Stomach smooth muscle (tissue), 2 donors: ENCODE data around the gene PUS7.
"Not testable (repeated sequence)": the region's sequence is repeated elsewhere in the genome, so short reads cannot be mapped to it uniquely, and the experiment has no call there.

Source experiments
- H3K27ac ChIP-seq: one replicate; pipeline ENCODE4 v1.7.0; 2013; ENCODE audit warnings: mild to moderate bottlenecking, low read length, inconsistent platforms
- H3K27me3 ChIP-seq, 2 donors: one replicate each; pipeline ENCODE4 v1.7.0; 2013; ENCODE audit warnings: low read length in 2 of 2; ENCODE audit not compliant: insufficient read depth in 2 of 2, control insufficient read depth in 1 of 2
- H3K36me3 ChIP-seq, 2 donors: one replicate each; pipeline ENCODE4 v1.7.0; 2013; ENCODE audit warnings: low read length in 2 of 2; ENCODE audit not compliant: control insufficient read depth in 2 of 2, insufficient read depth in 2 of 2
- H3K4me1 ChIP-seq: one replicate; pipeline ENCODE4 v1.7.0; 2013; ENCODE audit warnings: low read length; ENCODE audit not compliant: control insufficient read depth, insufficient read depth
- H3K4me3 ChIP-seq, 2 donors: one replicate each; pipeline ENCODE4 v1.7.0; 2013; ENCODE audit warnings: low read length in 2 of 2
- H3K9ac ChIP-seq, 2 donors: one replicate each; pipeline ENCODE4 v1.7.0; 2013; ENCODE audit warnings: low read length in 2 of 2, mild to moderate bottlenecking in 1 of 2
- H3K9me3 ChIP-seq, 2 donors: one replicate each; pipeline ENCODE4 v1.7.0; 2013; ENCODE audit warnings: low read length in 2 of 2; ENCODE audit not compliant: control insufficient read depth in 2 of 2
- donor health status: healthy.
- donor health status: Pancreatic carcinoma.

PUS7 gene

DNA sequence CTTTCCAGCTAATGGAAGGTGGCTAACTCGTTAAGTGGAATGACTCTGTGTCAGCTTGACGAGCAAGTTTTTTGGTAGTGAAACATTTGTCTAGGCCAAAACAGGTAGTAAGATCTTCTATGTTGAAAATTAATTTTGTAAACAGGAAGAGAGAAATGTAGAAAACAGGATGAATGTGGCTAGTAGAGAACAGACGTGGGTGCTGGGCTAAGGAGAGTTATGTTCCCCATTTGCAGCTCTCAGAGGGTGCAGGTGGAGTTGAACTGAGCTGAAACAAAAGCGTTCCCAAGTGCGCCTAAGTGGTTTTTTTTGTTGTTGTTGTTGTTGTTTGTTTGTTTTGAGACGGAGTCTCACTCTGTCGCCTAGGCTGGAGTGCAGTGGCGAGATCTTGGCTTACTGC lies 73.9 kb downstream of the PUS7 start:
- H3K4me1 ChIP-seq: no peaks in the 10 kb centered on the region
- H3K9me3 ChIP-seq: no peaks in the 10 kb centered on the region
- no peaks in the 10 kb centered on the region for H3K36me3 ChIP-seq
- H3K27me3 ChIP-seq: no peaks in the 10 kb centered on the region
- H3K9ac ChIP-seq: no peak overlapping the region
- H3K27ac ChIP-seq: no peak overlapping the region
- no peak overlapping the region for H3K4me3 ChIP-seq

DNA sequence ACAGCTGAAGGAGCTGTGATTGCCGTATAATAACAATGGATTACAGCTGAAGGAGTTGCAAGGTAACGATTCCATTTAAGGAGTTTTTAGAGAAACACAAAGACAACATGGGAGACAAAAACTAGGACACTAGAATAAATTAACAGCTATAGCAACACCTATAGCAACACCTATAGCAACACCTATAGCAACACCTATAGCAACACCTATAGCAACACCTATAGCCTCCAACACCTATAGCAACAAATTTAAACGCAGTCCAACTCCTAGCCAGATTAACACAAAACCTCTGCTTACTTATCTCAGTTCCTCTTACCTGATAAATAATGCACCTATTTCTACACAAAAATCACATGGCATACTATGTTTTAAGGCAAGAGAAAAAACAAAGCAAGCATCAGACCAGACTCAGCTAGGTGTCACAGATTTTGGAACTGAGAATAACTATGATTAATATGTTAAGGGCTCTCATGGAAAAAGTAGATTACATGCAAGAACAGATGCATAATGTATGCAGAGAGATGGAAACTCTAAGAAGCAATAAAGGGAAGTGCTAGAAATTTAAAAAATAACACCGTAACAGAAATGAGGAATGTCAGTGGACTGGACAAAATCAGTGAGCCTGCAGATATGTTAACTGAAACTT lies 77.6 kb downstream of the PUS7 start:
- no peak overlapping the region for H3K27ac ChIP-seq
- no peaks in the 10 kb centered on the region for H3K27me3 ChIP-seq
- no peak overlapping the region for H3K9ac ChIP-seq
- no peaks in the 10 kb centered on the region for H3K36me3 ChIP-seq
- no peaks in the 10 kb centered on the region for H3K9me3 ChIP-seq
- H3K4me1 ChIP-seq: no peaks in the 10 kb centered on the region
- H3K4me3 ChIP-seq: no peak overlapping the region

DNA sequence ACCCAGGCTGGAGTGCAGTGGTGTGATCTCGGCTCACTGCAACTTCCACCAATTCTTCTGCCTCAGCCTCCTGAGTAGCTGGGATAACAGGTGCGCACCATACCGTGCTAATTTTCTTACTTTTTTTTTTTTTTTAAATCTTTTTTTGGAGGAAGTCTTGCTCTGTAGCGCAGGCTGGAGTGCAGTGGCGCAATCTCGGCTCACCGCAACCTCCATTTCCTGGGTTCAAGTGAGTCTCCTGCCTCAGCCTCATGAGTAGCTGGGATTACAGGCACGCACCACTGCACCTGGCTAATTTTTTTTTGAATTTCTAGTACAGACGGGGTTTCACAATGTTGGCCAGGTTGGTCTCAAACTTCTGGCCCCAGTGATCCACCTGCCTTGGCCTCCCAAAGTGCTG lies 79.9 kb downstream of the PUS7 start:
- H3K27me3 ChIP-seq, H3K9me3 ChIP-seq, H3K36me3 ChIP-seq, H3K9ac ChIP-seq, H3K4me1 ChIP-seq, H3K4me3 ChIP-seq, H3K27ac ChIP-seq: not testable (repeated sequence)

DNA sequence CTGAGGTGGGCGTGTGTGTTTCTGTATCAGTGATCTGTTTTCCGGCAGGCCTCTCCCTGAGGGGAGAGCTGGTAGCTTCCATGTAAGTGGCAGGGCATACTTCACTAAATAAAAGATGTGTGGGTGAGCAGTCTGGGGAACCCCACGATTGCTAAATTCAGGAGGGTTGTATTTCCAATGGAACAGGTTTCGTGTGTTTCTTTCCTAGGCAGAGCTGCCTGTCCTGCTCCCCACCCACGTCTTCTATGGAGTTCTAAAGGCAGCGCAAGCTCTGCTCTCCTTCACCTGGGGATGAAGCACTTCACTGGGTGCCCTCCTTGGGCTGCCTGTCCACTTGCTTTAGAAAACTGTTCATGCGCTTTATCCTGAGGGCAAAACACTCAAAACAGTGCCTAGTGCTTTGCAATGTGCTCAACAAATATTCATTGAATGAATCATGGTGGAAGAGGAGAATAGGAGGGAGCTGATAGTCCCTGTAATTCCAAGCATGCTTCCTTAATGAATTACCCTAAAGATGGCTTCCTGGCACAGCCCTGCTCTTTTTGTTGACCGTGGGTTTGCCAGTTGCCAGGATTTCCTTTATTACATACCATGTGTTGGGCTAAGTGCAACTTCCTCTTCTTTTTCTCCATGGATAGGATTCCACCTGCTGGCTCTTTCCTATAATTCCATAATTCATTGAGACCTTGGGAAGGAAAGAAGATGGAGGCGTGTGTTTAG lies 82.7 kb downstream of the PUS7 start:
- H3K9me3 ChIP-seq: no peaks in the 10 kb centered on the region
- H3K4me1 ChIP-seq: no peaks in the 10 kb centered on the region
- no peaks in the 10 kb centered on the region for H3K27me3 ChIP-seq
- H3K9ac ChIP-seq: no peak overlapping the region
- no peaks in the 10 kb centered on the region for H3K36me3 ChIP-seq
- no peak overlapping the region for H3K27ac ChIP-seq
- H3K4me3 ChIP-seq: no peak overlapping the region

DNA sequence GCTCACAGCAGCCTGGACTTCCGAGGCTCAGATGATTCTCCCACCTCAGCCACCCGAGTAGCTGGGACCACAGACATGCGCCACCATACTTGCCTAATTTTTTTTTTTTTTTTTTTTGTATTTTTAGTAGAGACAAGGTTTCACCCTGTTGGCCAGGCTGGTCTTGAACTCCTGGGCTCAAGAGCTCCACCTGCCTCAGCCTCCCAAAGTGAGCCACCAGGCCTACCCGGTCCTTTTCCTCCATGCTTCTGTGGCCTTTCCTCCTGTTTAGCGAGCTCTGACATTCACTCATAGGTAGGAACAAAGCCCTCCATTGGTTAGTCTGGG lies 83.3 kb downstream of the PUS7 start:
- Histone ChIP-seq H3K36me3 (no peaks in the 10 kb centered on the region), H3K4me3 (no peak overlapping the region), H3K27me3 (no peaks in the 10 kb centered on the region), H3K4me1 (no peaks in the 10 kb centered on the region), H3K9me3 (no peaks in the 10 kb centered on the region), H3K27ac (no peak overlapping the region), H3K9ac (no peak overlapping the region)

DNA sequence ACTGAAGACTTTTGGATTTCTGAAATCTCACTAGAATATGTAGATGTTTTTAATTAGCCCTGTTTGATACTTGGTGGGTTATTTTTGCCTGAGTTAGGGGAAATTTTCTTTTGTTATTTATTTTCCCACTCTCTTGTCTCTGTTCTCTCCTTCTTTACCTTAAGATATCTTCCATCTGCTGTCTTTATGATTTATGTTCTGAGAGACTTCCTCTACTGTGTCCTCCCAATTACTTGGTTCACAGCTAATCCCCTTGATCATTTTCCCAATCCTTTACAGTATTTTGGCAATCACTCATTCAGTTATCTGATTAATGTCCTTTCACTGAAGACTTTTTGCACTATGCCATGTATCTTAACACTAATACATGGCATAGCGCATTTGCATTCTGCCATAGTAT lies 83.8 kb downstream of the PUS7 start:
- no peaks in the 10 kb centered on the region for H3K4me1 ChIP-seq
- no peaks in the 10 kb centered on the region for H3K36me3 ChIP-seq
- no peak overlapping the region for H3K9ac ChIP-seq
- H3K27ac ChIP-seq: no peak overlapping the region
- no peak overlapping the region for H3K4me3 ChIP-seq
- H3K9me3 ChIP-seq: no peaks in the 10 kb centered on the region
- no peaks in the 10 kb centered on the region for H3K27me3 ChIP-seq

DNA sequence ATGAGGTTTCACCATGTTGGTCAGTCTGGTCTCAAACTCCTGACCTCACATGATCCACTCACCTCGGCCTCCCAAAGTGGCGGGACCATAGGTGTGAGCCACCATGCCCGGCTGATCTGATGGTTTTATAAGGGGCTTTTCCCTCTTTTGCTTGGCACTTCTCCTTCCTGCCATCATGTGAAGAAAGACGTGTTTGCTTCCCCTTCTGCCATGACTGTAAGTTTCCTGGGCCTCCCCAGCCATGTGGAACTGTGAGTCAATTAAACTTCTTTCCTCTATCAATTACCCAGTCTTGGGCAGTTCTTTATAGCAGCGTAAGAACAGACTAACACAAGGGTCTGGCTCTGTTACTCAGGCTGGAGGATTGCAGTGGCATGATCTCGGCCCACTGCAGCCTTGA lies 84.7 kb downstream of the PUS7 start:
- not testable (repeated sequence) for H3K27ac ChIP-seq, H3K9me3 ChIP-seq, H3K9ac ChIP-seq, H3K36me3 ChIP-seq, H3K4me3 ChIP-seq, H3K27me3 ChIP-seq, H3K4me1 ChIP-seq

DNA sequence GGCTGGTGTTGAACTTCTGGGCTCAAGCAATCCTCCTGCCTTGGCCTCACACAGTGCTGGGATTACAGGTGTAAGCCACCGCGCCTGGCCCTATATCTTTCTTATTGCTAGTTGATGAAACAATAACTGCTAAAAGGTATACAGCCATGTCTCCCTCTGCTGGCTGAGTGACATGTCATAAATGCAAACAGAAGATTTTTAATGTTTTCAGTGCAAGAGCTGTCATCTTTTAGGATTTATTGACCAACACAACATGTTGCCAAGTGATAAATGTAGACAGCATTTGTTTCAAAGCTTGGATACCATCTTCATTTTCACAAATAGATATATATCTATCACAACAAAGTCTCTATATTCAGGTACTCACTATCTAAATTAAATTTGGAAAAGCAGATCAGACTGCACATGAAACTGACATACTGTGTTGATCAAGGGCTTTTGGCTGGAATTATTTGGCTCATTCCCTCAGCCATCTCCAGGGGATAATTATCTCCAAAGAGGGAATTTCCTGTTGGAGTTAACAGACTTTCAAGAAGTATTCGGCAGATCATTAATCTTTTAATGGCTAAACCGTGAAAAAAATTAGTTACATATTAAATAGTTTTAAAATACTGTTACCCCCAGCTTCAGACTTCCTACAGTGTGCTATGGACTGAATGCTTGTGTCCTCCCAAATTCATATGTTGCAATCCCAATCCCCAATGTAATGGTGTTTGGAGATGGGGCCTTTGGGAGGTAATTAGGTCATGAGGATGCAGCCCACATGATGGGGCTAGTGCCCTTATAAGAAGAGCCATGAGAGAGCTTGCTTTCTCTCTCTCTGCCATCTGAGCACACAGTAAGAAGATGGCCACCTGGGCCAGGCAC lies 92.1 kb downstream of the PUS7 start:
- H3K36me3 ChIP-seq: no peaks in the 10 kb centered on the region
- H3K9me3 ChIP-seq: no peaks in the 10 kb centered on the region
- H3K27me3 ChIP-seq: no peaks in the 10 kb centered on the region
- H3K4me1 ChIP-seq: no peaks in the 10 kb centered on the region
- H3K4me3 ChIP-seq: no peak overlapping the region
- no peak overlapping the region for H3K27ac ChIP-seq
- H3K9ac ChIP-seq: no peak overlapping the region

DNA sequence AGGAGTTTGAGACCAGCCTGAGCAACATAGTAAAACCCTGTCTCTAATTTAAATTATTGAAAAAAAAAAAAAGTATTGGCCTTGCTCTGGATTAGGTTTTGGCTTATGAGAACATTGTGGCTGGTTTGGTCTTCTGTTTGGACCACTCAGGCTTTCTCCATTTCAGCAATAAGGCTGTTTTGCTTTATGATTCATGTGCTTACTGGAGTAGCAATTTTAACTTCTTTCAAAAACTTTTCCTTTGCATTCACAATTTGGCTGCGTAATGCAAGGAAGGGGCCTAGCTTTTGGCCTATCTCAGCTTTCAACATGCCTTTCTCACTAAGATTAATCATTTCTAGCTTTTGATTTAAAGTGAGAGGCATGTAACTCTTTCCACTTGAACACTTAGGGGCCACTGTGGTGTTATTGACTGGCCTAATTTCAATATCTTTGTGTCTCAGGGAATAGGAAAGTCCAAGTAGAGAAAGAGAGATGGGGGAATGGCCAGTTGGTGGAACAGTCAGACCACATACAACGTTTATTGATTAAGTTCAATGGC lies 95.4 kb downstream of the PUS7 start:
- Histone ChIP-seq H3K27ac (no peak overlapping the region), H3K9me3 (no peaks in the 10 kb centered on the region), H3K9ac (no peak overlapping the region), H3K4me3 (no peak overlapping the region), H3K27me3 (no peaks in the 10 kb centered on the region), H3K4me1 (no peaks in the 10 kb centered on the region), H3K36me3 (no peaks in the 10 kb centered on the region)

DNA sequence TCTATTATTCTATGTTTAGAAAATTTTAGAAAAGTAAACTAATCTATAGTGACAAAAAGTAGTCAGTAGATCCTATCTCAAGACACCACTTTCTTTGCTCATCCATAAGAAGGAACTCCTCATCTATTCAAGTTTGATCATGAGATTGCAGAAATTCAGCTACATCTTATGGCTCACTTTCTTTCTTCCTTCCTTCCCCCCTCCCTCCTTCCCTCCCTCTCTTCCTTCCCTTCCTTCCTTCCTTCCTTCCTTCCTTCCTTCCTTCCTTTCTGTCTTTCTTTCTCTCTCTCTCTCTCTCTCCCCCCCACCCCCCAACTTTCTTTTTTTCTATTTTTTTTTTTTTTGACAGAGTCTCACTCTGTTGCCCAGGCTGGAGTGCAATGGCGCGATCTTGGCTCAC lies 98.1 kb downstream of the PUS7 start:
- Histone ChIP-seq H3K4me3 (no peak overlapping the region), H3K36me3 (no peaks in the 10 kb centered on the region), H3K27me3 (no peaks in the 10 kb centered on the region), H3K9ac (no peak overlapping the region), H3K27ac (no peak overlapping the region), H3K4me1 (no peaks in the 10 kb centered on the region), H3K9me3 (no peaks in the 10 kb centered on the region)
